Ishikawa (cell line): Measurements from ENCODE around the gene POLQ.

Experiments used
- CREB1 ChIP-seq: IDR thresholded peaks from 2 replicates; pipeline ENCODE4 v1.6.1; 2012; ENCODE audit warnings: low read depth
- EGR1 ChIP-seq: IDR thresholded peaks from 2 replicates; pipeline ENCODE4 v1.6.1; 2012
- EP300 ChIP-seq: IDR thresholded peaks from 2 replicates; pipeline ENCODE4 v1.6.1; 2012; ENCODE audit warnings: borderline replicate concordance
- FOXM1 ChIP-seq: IDR thresholded peaks from 2 replicates; pipeline ENCODE4 v1.6.1; 2012; ENCODE audit warnings: low read depth, borderline replicate concordance
- RAD21 ChIP-seq: IDR thresholded peaks from 2 replicates; pipeline ENCODE4 v1.6.1; 2012; ENCODE audit warnings: low read depth
- TAF1 ChIP-seq: IDR thresholded peaks from 2 replicates; pipeline ENCODE4 v1.6.1; 2012; ENCODE audit warnings: low read depth, mild to moderate bottlenecking
- TCF12 ChIP-seq: IDR thresholded peaks from 2 replicates; pipeline ENCODE4 v1.6.1; 2012; ENCODE audit warnings: low read depth
- YY1 ChIP-seq: IDR thresholded peaks from 2 replicates; pipeline ENCODE4 v1.6.1; 2012; ENCODE audit warnings: low read depth
- TF ChIP-seq, protein P1 (sequence below): IDR thresholded peaks from 2 replicates; pipeline ENCODE4 v1.6.1; 2012

DNA sequence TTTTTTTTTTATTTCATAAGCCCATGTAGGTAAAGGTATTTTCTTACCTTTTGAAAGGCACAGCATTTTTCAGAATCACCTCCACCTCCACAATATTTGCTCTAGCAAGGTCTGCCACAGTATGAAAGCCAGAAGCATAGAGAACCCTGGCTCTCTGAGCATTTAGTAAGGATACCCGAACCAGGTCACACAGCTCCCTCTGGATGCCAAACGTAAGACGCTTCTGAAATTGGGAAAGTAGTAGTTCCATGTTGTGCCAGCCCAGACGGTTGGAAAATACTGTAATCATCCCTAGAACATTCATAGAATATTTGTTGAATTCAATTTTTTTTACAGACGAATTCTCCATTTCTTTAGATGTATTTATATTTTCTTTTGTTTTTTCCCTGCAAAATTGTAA is 52.4 kb downstream of the POLQ start:
- no peak for TF ChIP-seq RAD21
- TF ChIP-seq YY1, result no peak
- no peak for TF ChIP-seq TAF1
- TF ChIP-seq CREB1, result no peak
- TF ChIP-seq EP300, result no peak
- TF ChIP-seq TCF12, result no peak
- TF ChIP-seq FOXM1, result no peak
- no peak for TF ChIP-seq EGR1
- TF ChIP-seq, protein P1, sequence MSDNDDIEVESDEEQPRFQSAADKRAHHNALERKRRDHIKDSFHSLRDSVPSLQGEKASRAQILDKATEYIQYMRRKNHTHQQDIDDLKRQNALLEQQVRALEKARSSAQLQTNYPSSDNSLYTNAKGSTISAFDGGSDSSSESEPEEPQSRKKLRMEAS, result no peak
